ENCODE results near the gene IGF2BP1.
"Not testable (repeated sequence)": the region's sequence is repeated elsewhere in the genome, so short reads cannot be mapped to it uniquely, and the experiment has no call there.

- not testable (repeated sequence) for TF ChIP-seq EZH2 (IDR thresholded peaks at IDR 0.05; ENCODE audit: insufficient read depth, low read length); CTCF (IDR thresholded peaks at IDR 0.05; ENCODE audit: insufficient read depth, low read depth, low read length)
Observed at GRCh38 chr17:49026447-49026846, 29.3 kb downstream of the IGF2BP1 start.

All from astrocyte (in vitro differentiated cells and primary cell).